SK-N-MC (cell line): ENCODE results near the gene SLC6A7.

Experiments used
- EZH2 ChIP-seq: fragments of 200-600 bp; sonication (generic); IDR thresholded peaks from one replicate; pipeline ENCODE4 v1.6.1; 2017; ENCODE audit warnings: antibody characterized with exemption
- FOXP2 ChIP-seq: optimal IDR thresholded peaks from 2 replicates; pipeline ENCODE3; 2011; ENCODE audit warnings: mild to moderate bottlenecking, moderate library complexity; ENCODE audit not compliant: insufficient read depth; ENCODE audit errors: extremely low read length, control extremely low read depth
- POLR2AphosphoS5 ChIP-seq: IDR thresholded peaks from 2 replicates; pipeline ENCODE4 v1.6.1; 2012; ENCODE audit warnings: mild to moderate bottlenecking, low read depth, low read length, borderline replicate concordance

DNA sequence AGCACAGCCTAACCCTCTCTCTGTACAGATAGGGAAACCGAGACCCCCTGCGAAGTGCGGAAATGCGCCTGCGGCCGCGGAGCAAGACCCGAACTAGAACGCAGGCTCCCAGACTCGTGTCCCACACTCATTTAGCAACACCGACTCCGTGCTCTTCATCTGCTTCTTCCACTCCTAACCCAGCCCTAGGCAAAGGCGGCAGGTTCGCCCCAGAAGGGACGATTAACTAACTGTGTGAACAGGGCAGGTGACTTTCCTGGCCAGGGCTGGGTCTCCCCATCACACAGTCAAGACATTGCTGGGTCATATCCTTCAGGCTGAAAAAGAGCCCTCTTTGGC lies 22.4 kb upstream of the SLC6A7 start:
- TF ChIP-seq POLR2AphosphoS5 (no peak), EZH2 (no peak), FOXP2 (no peak)
